Skeletal muscle tissue (tissue), 4 donors: ENCODE measurements around the gene KHDRBS2. TPM values are rescaled to one million over a fixed set of nuclear protein-coding genes. Genes with fewer than 3 reads are reported as not detected.

Source experiments
- H3K27ac ChIP-seq: one replicate; pipeline ENCODE4 v1.7.0; 2013; ENCODE audit warnings: mild to moderate bottlenecking, low read depth, low read length, inconsistent platforms
- H3K27me3 ChIP-seq, 3 donors: one replicate each; pipeline ENCODE4 v1.7.0; 2013; ENCODE audit warnings: low read length in 3 of 3; ENCODE audit not compliant: control insufficient read depth in 3 of 3, insufficient read depth in 3 of 3
- H3K36me3 ChIP-seq, 3 donors: one replicate each; pipeline ENCODE4 v1.7.0; 2013; ENCODE audit warnings: low read length in 3 of 3; ENCODE audit not compliant: control insufficient read depth in 3 of 3, insufficient read depth in 3 of 3
- H3K4me1 ChIP-seq, 3 donors: one replicate each; pipeline ENCODE4 v1.7.0; 2013; ENCODE audit warnings: low read length in 3 of 3, mild to moderate bottlenecking in 3 of 3; ENCODE audit not compliant: control insufficient read depth in 3 of 3, insufficient read depth in 3 of 3
- H3K4me3 ChIP-seq, 3 donors: one replicate each; pipeline ENCODE4 v1.7.0; 2013; ENCODE audit warnings: low read length in 3 of 3
- H3K9ac ChIP-seq, 3 donors: one replicate each; pipeline ENCODE4 v1.7.0; 2013; ENCODE audit warnings: low read length in 3 of 3, mild to moderate bottlenecking in 3 of 3, moderate library complexity in 2 of 3, low read depth in 1 of 3
- H3K9me3 ChIP-seq, 3 donors: one replicate each; pipeline ENCODE4 v1.7.0; 2013; ENCODE audit warnings: low read length in 3 of 3; ENCODE audit not compliant: control insufficient read depth in 3 of 3
- total RNA-seq: library from RNA; depleted of rRNA; stranded (reverse); fragments of >200 nt; gene quantifications from one replicate; pipeline ENCODE4 v1.2.3, GENCODE V29; 2014
- donor health status: Osteomylitis.

Gene KHDRBS2
- total RNA-seq, 1 donor from 2014 or later, result under 0.01 TPM

DNA sequence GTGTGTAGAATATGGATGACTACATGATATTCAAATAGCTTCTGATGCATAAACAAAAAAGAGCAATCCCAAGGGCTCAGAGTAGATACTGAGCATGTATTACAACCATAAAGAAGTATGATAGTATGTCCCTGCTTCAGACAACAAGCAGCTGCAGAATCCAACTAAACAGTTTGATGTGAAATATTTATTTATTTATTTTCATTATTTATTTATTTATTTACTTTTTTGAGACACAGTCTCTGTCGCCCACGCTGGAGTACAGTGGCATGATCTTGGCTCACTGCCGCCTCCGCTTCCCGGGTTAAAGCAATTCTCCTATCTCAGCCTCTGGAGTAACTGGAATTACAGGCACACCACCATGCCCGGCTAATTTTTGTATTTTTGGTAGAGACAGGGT is 384.3 kb downstream of the KHDRBS2 start:
- Histone ChIP-seq H3K36me3 (no peaks in the 10 kb centered on the region), H3K27me3 (no peaks in the 10 kb centered on the region), H3K4me3 (no peak overlapping the region), H3K4me1 (no peaks in the 10 kb centered on the region), H3K27ac (no peak overlapping the region), H3K9ac (no peak overlapping the region), H3K9me3 (no peaks in the 10 kb centered on the region)

DNA sequence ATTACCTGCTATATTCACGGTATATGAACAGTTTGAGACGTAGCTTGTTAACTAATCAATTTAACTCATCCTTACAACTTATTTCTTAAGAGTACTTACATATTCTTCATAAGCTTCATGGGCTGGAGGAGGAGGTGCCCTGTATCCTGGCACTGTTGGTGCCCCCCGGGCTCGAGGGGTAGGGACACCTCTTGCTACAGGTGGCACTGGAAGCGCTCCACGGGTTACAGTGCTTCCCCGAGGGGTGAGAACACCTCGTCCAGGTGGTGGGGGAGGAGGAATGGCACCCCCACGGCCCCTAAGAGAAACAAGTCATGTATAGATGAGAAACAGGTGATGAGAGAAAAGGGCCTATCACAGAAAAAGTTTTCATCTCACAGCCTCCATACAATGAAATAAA is 391.5 kb downstream of the KHDRBS2 start:
- Histone ChIP-seq H3K9ac (no peak overlapping the region), H3K4me1 (no peaks in the 10 kb centered on the region), H3K9me3 (no peaks in the 10 kb centered on the region), H3K27ac (no peak overlapping the region), H3K36me3 (no peaks in the 10 kb centered on the region), H3K4me3 (no peak overlapping the region), H3K27me3 (no peaks in the 10 kb centered on the region)

DNA sequence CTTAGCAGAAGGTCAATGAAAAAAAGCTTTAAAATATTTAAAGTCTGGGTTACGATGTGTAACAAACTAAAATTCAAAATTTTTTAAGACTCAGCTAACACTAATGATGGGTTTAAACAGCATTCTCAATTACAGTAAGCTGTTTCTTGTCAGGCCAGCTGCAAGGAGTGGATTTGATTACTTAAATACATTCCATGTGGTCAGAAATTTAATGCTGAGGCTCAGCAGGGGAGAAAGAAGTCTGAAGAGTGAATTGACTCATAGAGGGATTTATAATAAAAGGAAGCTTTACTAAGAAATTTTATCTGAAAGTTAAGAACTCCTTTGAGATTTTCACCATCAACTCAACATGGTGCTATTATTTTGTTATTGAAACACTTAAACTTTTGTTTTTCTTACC is 398.6 kb downstream of the KHDRBS2 start:
- H3K9me3 ChIP-seq, result no peaks in the 10 kb centered on the region
- H3K27me3 ChIP-seq, result no peaks in the 10 kb centered on the region
- no peaks in the 10 kb centered on the region for H3K36me3 ChIP-seq
- no peak overlapping the region for H3K9ac ChIP-seq
- no peak overlapping the region for H3K27ac ChIP-seq
- H3K4me3 ChIP-seq, result no peak overlapping the region
- no peaks in the 10 kb centered on the region for H3K4me1 ChIP-seq

DNA sequence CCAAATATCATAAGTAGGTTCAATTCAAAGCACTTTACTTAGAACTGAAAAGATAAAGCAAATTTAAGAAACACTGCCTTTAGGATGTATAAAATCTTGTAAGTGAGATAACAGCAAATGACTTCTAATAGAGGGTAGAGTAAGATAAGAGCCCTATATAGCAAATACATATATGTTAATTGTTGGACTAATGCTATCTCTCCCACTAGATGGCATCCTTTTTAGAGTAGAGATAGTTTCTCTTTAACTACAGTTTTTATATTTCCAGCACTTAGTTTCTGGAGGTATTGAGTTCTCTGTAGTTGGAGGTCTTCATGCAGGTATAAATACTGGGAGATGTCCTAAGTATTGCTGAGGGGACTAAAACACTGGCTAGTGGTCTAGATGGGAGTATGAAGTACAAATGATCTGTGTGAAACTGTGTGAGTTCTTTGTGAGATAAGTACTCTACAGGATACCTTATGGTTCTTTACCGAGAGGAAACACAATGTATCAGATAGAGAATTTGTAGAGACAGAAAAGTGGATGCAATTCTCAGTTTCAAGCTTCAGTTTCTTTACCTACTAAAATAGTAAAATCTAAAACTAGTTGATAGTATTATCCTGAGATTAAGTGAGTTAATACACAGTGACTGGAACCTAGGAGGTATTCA is 399.3 kb downstream of the KHDRBS2 start:
- no peak overlapping the region for H3K4me3 ChIP-seq
- H3K27me3 ChIP-seq, result no peaks in the 10 kb centered on the region
- H3K36me3 ChIP-seq, result no peaks in the 10 kb centered on the region
- H3K9ac ChIP-seq, result no peak overlapping the region
- H3K27ac ChIP-seq, result no peak overlapping the region
- no peaks in the 10 kb centered on the region for H3K4me1 ChIP-seq
- H3K9me3 ChIP-seq, result no peaks in the 10 kb centered on the region

DNA sequence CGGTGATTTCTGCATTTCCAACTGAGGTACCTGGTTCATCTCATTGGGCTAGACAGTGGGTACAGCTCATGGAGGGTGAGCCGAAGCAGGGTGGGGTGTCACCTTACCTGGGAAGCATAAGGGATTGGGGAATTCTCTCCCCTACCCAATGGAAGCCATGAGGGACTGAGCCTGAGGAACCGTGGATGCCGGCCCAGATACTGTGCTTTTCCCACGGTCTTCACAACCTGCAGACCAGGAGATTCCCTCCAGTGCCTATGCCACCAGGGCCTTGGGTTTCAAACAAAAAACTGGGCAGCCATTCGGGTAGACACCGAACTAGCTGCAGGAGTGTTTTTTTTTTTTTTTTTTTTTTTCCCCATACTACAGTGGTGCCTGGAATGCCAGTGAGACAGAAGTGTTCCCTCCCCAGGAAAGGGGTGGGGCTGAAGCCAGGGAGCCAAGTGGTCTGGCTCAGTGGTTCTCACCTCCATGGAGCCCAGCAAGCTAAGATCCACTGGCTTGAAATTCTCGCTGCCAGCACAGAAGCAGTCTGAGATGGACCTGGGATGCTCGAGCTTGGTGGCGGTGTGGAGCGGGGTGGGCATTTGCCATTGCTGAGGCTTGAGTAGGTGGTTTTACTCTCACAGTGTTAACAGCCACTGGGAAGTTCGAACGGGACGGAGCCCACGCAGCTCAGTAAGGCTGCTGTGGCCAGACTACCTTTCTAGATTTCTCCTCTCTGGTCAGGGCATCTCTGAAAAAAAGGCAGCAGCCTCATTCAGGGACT is 416.2 kb downstream of the KHDRBS2 start:
- Histone ChIP-seq H3K27me3 (no peaks in the 10 kb centered on the region), H3K9ac (no peak overlapping the region), H3K9me3 (no peaks in the 10 kb centered on the region)

DNA sequence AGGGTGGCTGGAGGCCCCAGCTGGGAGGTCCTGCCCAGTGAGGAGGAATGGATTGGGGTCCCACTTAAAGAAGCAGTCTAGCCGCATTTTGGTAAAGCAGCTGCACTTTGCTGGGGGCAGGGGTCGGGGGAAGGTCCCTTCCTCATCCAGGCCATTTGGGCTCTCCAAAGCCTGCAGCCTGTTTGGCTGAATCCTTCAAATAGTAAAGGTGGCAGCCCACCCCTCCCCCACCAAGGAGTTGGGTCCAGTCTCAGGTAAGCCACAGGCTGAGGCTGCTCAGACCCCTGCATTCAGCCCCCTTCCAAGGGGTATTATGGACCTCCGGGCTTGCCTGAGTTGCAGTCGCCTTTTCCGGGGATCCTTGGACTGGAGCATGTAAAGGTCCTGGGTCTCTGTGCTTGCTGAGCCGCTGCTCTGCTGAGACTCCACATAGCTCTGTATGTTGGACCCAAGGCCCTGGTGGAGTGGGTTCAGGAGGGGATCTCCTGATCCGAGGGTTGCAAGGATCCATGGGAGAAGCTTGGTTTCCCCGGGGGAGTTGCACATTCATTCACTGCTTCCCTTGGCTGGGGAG is 417.4 kb downstream of the KHDRBS2 start:
- Histone ChIP-seq H3K4me3 (no peak overlapping the region), H3K36me3 (no peaks in the 10 kb centered on the region), H3K4me1 (no peaks in the 10 kb centered on the region), H3K27me3 (no peaks in the 10 kb centered on the region), H3K27ac (no peak overlapping the region), H3K9ac (no peak overlapping the region), H3K9me3 (no peaks in the 10 kb centered on the region)

More for the DNA sequence above, 416.2 kb downstream of the KHDRBS2 start:
- no peak overlapping the region for H3K4me3 ChIP-seq
- no peaks in the 10 kb centered on the region for H3K36me3 ChIP-seq
- no peaks in the 10 kb centered on the region for H3K4me1 ChIP-seq
- H3K27ac ChIP-seq, result no peak overlapping the region

DNA sequence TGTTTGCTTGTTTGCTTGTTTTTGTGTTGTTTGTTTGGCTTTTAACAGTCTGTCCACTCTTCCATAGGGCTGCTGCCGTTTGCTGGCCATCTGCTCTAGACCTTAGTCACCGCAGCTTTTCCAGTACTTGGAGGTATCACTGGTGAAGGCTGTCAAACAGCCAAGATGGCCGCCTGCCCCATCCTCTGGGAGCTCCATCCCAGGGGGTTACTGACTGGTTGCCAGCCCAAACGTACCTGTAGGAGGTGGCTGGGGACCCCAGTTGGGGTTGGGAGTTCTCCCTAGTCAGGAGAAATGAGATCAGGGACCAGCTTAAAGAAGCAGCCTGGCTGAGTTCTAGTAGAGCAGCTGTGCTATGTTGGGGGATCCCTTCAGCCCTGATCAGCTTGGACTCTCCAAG is 418.4 kb downstream of the KHDRBS2 start:
- Histone ChIP-seq H3K9me3 (no peaks in the 10 kb centered on the region), H3K9ac (no peak overlapping the region), H3K4me1 (no peaks in the 10 kb centered on the region), H3K27ac (no peak overlapping the region), H3K36me3 (no peaks in the 10 kb centered on the region), H3K27me3 (no peaks in the 10 kb centered on the region), H3K4me3 (no peak overlapping the region)

DNA sequence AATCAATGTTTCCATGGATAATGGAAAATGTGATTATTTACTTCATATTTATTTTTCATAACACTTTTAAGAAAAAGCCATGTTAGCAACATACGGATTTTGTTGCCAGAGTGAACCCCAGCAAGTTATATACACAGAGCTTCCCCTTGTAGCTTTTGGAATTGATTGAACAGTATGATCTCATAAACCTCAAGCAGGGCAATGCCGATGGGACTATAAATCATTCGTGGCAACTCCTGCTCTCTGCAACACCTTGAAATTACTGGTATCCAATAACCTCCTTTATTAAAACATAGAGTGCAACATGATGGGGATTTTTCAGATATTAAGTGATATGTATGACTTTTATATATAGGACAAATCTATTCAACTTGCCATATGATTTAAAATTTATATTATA is 428.5 kb downstream of the KHDRBS2 start:
- Histone ChIP-seq H3K27ac (no peak overlapping the region), H3K9ac (no peak overlapping the region), H3K27me3 (no peaks in the 10 kb centered on the region), H3K4me1 (no peaks in the 10 kb centered on the region), H3K4me3 (no peak overlapping the region), H3K9me3 (peaks cover 2 to 5% (median 2%) of the 10 kb centered on the region in 3 donors), H3K36me3 (no peaks in the 10 kb centered on the region)

DNA sequence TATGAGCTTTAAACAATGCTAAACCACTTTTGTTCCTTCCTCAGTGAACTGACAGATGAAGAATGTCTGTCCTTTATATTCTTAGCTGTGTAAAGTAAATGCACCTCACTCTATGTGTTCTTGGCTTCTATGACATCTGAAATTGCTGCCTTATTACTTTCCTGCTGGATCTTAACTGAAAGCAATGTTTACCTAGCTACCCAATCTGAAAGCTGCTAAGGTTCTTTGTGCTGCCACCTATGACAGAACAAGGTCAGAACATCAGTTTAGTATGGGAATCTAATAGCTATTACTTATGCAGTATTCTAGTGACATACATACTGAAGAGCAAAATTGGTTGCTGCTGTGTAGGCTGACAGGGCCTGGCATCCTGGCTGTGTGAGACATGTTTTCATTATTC is 444.1 kb downstream of the KHDRBS2 start:
- Histone ChIP-seq H3K4me1 (no peaks in the 10 kb centered on the region), H3K4me3 (no peak overlapping the region), H3K27ac (no peak overlapping the region), H3K36me3 (no peaks in the 10 kb centered on the region), H3K27me3 (no peaks in the 10 kb centered on the region), H3K9me3 (no peaks in the 10 kb centered on the region), H3K9ac (no peak overlapping the region)

DNA sequence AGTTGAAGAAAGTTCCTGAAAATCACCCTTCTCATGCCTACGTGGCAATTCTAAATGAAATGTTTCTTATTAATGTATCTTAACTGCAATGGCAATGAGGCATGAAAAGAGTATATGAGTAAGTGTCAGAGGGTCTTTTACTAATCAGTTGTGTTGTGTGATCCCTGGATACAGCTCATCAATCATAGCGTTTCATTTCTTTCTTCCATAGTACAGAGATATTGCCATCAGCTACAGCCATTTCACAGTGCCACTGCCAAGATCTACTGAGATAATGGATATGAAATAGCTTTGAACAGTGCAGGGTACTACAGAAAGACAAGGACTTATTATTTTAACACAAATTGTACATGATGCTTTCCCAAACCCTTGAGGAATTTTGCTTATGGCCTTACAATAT is 450.8 kb downstream of the KHDRBS2 start:
- H3K4me1 ChIP-seq, result no peaks in the 10 kb centered on the region
- no peaks in the 10 kb centered on the region for H3K27me3 ChIP-seq

More for the DNA sequence above, 450.8 kb downstream of the KHDRBS2 start:
- Histone ChIP-seq H3K27ac (no peak overlapping the region), H3K36me3 (no peaks in the 10 kb centered on the region), H3K9me3 (no peaks in the 10 kb centered on the region), H3K4me3 (no peak overlapping the region), H3K9ac (no peak overlapping the region)
